ENCODE data around the gene OR10A4.
"Not testable (repeated sequence)": the region's sequence is repeated elsewhere in the genome, so short reads cannot be mapped to it uniquely, and the experiment has no call there.

Gene OR10A4, protein sequence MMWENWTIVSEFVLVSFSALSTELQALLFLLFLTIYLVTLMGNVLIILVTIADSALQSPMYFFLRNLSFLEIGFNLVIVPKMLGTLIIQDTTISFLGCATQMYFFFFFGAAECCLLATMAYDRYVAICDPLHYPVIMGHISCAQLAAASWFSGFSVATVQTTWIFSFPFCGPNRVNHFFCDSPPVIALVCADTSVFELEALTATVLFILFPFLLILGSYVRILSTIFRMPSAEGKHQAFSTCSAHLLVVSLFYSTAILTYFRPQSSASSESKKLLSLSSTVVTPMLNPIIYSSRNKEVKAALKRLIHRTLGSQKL

DNA sequence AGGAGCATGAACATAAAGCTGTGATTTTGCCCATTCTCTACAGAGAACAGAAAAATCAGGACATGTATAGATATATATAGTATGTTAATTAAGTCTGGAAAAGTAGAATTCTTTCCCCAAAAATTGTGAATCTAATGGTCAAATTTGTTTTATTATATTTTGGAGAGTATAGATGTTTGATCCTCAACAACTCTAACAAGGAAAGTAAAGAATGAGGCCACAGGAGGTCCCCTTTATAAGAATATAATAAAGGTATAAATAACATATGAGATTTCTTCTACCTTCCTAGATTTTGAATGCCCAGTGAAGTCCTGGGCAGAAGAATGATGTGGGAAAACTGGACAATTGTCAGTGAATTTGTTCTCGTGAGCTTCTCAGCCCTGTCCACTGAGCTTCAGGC lies at the start of gene OR10A4:
Gene OR10A4, plus strand, starts transcription at position 301 of the 400 bp plus-strand sequence. Its CDS starts 23 bp downstream, at position 324.
- no peak for DNase-seq

DNA sequence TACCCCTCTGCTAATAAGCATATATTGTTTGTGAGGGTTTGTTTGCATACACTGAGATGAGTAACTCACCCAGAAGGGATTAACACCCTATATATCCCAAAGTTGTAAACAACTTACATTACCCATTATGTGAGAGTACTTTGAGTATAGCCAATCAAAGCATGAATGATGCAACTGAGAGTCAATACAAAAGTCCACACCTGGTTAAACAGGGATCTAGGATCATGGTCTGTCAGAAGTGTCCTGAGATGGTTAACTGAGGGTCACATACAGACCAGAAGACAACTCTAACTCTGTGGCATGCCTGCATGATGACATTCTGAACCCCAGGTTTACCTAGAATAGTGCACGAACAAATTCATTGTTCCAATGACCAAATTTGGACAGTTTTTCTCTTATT lies 48.3 kb upstream of the OR10A4 start:
- no peak for DNase-seq

DNA sequence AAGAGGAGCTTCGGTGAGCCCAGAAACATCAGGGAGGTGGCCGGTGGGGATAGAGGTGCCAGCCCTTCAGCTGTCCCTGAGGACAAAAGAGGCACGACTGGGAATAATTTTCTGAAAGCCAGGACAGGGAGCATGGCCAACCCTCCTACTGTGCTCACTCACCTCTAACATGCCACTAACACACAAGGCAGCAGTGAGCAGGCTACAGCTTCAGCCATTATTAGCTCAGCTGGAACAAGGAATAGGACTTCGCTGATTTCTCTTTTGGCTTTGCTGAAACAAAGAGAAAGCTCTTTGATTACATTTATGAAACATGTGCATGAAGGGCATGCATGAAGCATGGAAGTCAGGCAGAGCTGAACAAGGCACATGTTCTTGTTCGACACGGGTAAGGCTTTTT lies 43.1 kb upstream of the OR10A4 start:
- DNase-seq, result no peak

DNA sequence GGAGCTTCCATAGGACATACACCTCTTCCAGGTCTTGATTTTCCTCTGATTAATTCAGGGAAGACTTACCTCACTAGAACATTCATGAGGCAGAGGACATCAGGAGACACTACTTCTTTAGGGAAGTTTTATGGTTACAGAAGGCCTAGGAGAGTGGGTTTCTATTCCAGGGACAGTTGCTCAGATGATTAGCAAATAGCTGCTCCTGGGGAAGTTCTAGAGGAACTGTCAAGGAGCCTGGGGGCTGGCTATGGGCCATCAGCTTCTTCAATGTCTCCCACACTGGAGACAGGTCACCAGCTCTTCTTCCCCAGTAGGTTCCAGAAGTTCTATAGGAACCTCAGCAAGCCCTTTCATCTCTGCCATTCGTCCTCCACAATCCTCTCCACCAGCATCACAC lies 42.4 kb upstream of the OR10A4 start:
- no peak for DNase-seq

DNA sequence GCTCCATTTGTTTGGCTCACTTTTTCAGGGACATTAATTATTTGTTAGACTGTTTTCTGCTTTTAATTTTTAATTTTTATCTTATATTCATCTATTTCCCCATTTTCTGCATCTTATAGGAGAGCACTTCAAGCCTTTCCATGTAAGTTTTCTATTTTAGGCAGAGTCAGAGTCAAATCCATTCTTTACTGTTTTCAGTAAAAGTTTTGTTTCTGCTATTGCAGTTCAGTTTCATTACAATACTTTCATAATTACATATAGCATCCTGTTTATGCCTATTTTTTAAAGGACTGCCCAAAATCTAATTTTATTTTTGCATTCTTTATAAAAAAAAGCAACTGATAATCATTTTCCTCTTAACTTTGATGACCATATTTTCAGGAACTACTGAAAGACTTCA lies 34.7 kb upstream of the OR10A4 start:
- no peak for DNase-seq

DNA sequence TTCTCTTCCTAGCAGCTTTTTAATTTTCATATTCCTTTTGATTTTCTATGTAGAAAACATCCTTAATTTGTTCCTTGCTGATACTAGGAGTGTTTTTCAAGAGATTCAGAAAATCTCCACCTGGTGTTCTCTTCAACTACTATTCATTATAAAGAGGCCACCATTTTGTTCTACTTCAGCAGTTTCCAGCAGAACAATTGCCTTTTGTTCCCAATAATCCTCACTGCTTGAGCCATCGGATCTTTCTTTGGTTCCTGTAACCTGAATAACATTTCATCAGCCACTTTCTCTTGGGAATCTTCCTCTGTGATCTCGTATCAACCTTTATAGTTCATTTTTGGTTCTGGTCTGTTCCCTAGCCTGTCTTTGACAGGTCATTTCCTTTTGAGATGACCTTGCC lies 32.8 kb upstream of the OR10A4 start:
- DNase-seq, result no peak

DNA sequence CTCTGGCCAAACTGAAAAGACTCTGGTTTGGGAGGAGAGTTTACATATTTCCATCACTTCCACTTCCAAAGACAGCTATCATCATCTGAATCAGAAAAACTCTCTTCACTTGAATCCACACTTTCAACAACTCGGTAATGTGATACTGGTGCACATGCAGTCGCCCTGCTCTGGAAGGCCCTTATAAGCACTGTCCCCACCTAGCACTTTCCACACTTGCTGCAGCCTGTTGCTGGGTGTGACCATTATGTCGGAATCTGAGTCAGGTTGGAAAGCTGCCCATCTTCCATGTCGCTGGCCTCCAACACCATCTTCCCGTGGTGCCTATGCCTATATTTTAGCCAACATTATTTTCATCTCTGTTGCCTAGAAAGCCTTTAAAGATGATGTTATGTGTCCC lies 32.1 kb upstream of the OR10A4 start:
- DNase-seq, result no peak

DNA sequence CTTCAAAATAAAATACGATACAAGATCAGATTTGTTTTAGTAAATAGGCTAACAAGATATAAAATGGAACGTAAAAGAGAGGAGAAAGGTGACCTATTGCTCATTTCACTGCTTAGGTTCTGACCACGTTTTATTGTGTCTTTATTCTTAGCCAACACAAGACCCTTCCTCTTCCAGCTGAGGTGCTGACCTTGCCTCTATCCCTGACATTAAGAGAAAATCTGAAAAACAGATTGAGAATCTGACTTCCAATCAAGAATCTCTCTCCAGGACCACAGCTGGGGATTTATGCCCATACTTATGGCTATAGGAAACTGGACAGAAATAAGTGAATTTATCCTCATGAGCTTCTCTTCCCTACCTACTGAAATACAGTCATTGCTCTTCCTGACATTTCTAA lies 31.0 kb upstream of the OR10A4 start, which contains the start of gene OR10A5:
Gene OR10A5, plus strand, starts transcription at position 301 of the 400 bp plus-strand sequence. Its CDS starts 0 bp downstream, at position 301.
- DNase-seq, result no peak

DNA sequence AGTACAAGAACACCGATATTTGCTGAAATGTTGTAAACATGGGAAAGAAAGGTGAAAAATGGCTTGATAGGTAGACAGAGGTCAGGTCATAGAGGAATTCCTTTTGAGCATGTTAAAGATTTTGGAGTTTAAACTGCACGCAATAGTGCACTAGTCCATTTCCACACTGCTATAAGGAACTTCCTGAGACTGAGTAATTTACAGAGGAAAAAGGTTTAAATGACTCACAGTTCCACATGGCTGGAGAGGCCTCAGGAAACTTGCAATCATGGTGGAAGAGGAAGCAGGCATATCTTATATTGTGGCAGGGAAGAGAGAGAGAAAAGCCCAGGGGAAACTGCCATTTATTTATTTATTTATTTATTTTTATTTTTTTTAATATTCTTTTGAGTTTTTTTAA lies 25.9 kb upstream of the OR10A4 start:
- no peak for DNase-seq

DNA sequence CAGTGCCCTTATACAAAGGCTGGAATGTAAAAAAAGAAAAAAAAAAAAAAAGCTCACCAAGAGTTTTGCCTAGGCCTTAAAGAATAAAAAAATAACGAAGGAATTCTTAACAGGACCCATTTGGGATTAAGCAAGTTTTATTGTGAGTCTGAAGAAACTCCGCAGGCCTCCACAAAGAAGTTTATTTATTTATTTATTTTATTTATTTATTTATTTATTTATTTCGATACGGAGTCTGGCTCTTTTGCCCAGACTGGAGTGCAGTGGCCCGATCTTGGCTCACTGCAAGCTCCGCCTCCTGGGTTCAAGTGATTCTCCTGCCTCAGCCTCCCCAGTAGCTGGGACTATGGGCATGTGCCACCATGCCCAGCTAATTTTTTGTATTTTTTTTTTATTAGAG lies 21.6 kb upstream of the OR10A4 start:
- DNase-seq, result not testable (repeated sequence)

DNA sequence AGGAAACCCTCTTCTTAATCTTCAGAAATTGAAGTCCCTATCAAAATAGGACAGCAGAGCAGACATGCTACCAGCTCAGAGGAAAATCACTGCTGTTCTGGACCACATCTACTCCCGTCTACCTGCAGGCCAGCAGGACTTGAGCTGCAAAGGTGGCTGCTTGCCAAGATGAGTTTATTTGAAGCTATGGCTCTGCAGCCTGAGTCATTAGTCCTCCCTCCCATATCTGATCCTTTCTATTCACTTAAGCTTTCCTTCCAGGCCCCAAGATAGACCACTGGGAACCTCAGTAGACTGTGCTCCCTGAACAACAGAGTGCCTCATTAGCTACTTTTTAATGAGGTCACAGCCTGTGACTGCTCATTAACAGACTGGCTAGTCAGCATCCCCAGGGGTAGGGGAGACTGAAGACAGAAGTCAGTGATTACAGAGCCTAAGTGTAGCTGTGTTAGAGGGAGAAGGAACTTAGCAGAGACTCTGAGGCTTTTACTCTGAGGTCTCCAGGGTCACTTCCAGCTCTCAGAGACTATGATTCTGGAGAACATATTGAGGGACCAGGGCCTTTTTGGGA lies 20.4 kb upstream of the OR10A4 start:
- DNase-seq, result no peak

DNA sequence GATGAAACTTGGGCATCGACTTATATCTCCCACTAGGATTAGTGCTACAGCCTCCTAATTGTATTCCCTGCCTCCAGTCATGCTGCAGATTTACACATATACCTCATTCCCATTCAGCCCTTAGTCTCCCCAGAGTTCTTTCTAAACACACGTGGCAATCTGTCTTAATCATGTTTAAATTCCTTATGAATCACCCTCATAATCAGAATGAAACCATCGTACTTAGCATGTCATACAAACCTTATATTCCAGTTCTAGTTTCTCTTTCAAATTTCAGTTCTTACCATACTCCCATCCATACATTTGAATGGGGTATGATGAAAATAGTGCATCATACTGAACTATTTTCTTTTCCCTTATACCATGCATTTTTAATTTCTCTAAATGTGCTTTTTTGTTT lies 19.6 kb upstream of the OR10A4 start:
- no peak for DNase-seq

DNA sequence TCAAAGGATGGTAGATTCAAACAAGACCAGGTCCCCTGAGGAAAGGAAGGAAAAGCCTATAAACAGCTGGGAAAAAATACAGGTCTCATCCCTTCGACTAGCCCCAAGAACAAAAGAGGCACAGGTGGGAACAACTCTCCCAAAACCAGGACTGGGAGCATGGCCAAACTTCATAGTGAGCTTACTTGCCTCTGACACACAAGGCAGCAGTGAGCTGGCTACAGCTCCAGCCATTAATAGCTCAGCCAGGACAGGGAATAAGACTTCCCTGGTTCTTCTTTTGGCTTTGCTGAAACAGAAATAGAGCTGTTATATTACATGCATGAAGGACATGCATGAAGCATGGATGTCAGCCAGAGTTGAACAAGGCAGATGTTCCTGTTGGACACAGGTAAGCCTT lies 13.5 kb upstream of the OR10A4 start, which contains the start of gene OR10A2:
Gene OR10A2, plus strand, starts transcription at position 97 of the 400 bp plus-strand sequence. CDS start 6,698 bp downstream, outside the sequence.
- no peak for DNase-seq

DNA sequence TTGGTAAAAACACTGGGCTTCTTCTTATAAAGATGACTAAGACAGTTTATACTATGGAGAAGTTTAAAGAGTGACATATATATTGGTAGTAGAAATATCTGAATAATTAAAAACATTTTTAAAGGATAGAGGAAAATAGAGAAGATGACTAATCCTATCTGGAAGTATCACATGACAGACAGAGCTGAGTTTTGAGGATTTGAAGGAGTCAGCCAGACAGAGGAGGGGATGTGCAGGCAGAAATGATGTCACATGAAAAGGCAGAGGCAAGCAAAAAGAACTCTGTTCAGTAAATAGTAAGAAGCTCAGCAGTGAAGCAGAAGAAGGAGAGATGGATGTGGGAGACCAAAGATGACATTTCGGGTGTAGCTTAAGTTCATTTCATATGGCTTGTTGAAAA lies 12.0 kb upstream of the OR10A4 start:
- DNase-seq, result no peak

DNA sequence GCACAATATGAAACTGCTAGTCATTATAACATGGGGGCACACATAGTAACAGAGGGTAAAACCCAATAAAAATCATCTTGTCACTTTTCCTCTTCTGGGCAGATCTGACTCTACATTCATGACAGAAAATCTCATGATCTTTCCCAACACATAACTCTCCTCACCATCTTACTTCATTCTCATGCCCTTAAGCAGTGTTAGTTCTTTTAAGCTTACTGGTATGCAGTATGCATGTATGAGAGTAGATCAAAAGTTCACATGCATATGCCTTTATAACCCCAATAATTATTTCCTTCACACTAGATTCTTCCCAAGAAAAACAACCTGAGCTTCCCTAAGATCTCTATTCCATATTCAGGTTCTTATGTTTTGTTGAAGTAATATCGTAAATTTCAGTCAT lies 5.1 kb upstream of the OR10A4 start:
- no peak for DNase-seq

DNA sequence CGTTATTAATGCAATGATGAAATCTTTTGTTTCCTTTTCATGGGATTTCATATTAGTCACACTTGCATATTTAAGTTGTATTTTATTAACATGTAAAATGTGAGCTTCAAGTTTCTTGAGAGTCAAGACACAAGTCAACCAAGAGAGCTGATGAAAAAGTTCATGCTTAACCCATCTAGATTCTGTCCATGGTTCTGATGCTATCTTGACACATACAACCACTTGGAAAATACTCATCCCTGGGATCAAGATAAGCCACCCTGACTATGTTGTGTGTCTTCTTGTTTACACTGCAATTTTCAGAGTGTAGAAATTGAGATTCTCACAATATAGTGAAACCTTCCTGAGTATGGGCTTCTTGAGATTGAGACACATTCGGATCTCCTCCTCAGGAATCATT lies 664 bp upstream of the OR10A4 start:
- DNase-seq, result no peak

DNA sequence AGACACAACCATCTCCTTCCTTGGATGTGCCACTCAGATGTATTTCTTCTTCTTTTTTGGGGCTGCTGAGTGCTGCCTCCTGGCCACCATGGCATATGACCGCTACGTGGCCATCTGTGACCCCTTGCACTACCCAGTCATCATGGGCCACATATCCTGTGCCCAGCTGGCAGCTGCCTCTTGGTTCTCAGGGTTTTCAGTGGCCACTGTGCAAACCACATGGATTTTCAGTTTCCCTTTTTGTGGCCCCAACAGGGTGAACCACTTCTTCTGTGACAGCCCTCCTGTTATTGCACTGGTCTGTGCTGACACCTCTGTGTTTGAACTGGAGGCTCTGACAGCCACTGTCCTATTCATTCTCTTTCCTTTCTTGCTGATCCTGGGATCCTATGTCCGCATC lies 489 bp downstream of the OR10A4 start:
- no peak for DNase-seq

DNA sequence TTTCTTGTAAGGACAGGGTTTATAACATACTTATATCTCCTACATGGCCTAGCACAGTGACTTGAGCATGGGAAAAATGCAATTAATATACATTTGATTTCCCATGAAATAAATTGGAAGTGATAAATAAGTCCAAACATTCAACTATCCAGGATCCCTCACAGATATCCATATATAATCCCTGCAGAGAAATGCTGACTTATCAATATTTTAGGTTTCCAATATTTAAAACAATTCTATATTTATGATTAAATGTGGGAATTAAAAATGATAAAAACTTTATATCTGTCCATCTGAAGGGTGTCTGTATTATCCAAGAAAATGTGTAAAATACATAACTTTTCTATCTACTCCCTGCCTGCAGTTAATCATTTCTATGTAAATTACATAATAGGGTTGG lies 6.3 kb downstream of the OR10A4 start:
- DNase-seq, result no peak

DNA sequence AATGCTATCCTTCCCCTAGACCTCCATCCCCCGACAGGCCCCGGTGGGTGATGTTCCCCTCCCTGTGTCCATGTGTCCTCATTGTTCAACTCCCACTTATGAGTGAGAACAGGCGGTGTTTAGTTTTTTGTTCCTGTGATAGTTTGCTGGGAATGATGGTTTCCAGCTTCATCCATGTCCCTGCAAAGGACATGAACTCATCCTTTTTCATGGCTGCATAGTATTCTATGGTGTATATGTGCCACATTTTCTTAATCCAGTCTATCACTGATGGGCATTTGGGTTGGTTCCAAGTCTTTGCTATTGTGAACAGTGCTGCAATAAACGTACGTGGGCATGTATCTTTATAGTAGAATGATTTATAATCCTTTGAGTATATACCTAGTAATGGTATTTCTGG lies 11.3 kb downstream of the OR10A4 start:
- DNase-seq, result not testable (repeated sequence)

DNA sequence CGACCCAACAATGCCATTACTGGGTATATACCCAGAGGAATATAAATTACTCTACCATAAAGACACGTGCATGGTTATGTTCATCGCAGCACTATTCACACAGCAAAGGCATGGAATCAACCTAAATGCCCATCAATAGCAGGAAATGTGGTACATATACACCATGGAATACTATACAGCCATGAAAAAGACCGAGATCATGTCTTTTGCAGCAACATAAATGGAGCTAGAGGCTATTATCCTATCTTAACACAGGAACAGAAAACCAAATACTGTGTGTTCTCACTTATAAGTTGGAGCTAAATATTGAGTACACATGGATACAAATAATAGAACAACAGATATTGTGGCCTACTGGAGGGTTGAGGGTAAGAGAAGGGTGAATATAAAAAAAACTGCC lies 12.4 kb downstream of the OR10A4 start:
- DNase-seq, result no peak

DNA sequence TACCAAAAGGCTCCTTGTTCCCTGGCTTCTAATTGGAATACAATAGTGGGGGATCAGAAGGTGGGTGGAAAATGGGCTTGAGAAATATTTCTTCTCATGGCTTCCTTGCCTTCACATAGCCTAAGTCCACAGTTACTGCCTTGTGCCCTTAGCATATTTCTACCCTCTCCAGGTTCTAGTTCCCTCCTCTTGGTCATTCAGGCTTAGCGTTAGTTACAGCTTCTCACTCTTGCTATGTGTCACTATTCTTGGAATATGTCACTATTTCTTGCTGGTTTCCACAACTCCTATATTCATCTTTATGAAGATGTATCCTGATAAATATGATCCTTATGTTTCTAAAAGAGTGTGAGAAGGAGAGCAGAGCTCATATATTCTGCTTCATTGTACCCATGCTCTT lies 13.4 kb downstream of the OR10A4 start:
- no peak for DNase-seq

DNA sequence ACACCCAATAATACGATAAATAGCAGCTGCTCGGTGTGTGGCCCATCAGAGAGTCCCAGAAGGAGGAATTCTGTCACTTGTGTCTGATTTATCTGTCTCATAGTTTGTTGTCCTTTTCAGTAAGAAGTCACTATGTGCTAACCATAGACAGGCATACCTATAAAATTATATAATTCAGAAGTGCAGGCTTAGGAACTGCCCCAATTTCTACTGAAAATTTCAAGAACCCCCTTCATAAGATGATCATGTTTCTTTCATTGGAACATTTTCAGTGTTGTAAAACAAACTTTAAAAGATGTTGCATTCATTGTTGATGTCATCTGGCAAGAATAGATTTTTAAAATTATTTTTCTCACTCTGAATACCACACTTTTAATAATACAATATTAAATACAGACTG lies 16.0 kb downstream of the OR10A4 start, which contains the start of gene OR2D2:
Gene OR2D2, minus strand, starts transcription at position 101 of the 400 bp plus-strand sequence. Its CDS starts 0 bp downstream, at position 101.
- DNase-seq, result no peak

DNA sequence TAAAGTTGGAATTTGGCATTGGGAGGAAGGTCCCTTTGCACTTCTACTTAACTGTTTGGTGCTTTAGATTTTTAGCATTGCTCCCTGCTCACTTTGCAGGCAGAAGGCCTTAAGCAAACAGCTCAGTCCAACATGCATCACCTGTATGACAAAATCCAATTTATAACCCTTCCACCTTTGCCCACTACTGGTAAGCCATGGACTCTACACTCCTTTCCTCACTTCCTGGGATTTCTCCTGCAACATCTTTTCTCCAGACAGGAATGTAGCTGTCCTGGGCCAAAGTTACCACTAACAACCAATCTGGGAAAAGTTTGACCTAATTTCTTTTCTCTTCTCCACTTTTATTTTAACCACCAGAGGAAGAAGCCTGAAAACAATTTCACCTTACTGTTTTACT lies 17.7 kb downstream of the OR10A4 start:
- no peak for DNase-seq

DNA sequence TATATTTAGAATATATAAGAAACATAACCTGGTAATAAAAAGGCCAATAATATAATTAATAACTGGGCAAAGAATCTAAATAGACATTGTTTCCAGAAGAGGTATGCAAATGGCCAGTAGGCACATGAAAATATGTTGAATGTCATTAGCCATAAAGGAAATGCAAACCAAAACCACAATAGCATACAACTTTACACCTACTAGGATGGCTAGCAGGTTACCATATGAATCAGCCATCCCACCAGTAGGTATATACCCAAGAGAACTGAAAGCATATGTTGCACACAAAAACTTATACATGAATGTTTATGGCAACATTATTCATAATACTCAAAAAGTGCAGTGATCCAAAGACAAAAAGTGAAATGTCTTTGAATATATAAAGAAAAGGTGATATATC lies 18.6 kb downstream of the OR10A4 start:
- DNase-seq, result no peak

DNA sequence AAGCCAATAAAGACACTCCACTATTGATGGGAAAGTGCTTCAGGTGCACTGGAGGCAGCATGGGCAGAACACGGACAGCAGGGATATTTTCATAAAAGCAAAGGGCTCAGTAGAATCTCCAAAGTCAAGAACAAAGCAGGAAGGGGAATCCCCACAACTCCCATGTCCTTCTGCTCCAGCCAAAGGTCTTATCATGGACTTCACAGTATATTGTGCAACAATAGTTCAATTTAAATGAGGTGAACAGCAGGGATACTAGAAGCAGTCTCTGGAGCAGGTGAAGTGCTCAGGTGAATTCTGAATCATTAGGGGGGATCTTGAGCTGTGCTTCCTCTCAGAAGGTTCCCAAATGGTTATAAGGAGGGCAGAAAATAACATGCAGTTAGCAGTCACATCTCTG lies 22.5 kb downstream of the OR10A4 start:
- DNase-seq, result no peak

Data from activated gamma-delta T cell treated with Interleukin-2 at 50 U/mL for 16 hours (primary cell).